22Rv1 (cell line): ENCODE results near the gene SAC3D1.

Source experiments
- CTCF ChIP-seq: fragments of 450-650 bp; IDR thresholded peaks from 2 replicates; pipeline ENCODE4 v1.5.1; 2017; ENCODE audit warnings: mild to moderate bottlenecking
- ZFX ChIP-seq: fragments of 450-650 bp; IDR thresholded peaks from 2 replicates; pipeline ENCODE4 v1.6.1; 2017; ENCODE audit warnings: antibody characterized with exemption, borderline replicate concordance

- TF ChIP-seq CTCF (no peak), ZFX (no peak)
Measured at GRCh38 chr11:65017937-65018336, 23.1 kb upstream of the SAC3D1 start.
